SHP77 treated with DMSO at 0.1 percent for 48 hours (cell line): ENCODE measurements around the gene RBBP9.
A peak's percentile ranks its signal among the peaks of the same experiment; 100 is the strongest.
"Not testable (repeated sequence)": the region's sequence is repeated elsewhere in the genome, so short reads cannot be mapped to it uniquely, and the experiment has no call there.

Experiments
- DNase-seq: peaks from one replicate; lab custom pipeline; 2025; lab: John Stamatoyannopoulos, UW

The RBBP9 gene

DNA sequence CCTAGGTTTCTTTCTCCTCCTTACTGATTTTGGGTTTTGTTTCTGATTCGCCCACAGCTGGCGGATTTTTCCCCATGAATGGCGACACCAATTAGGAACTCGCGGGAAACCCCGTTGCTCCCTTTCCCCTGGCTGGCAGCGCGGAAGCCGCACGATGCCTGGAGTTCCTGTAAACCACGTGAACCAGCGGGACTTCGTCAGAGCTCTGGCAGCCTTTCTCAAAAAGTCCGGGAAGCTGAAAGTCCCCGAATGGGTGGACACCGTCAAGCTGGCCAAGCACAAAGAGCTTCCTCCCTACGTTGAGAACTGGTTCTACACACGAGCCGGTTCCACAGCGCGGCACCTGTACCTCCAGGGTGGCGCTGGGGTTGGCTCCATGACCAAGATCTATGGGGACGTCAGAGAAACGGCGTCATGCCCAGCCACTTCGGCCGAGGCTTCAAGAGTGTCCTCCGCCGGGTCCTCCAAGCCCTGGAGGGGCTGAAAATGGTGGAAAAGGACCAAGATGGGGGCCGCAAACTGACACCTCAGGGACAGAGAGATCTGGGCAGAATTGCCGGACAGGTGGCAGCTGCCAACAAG is 7.5 kb upstream of the RBBP9 start:
- no peak for DNase-seq

- not testable (repeated sequence) for DNase-seq
These were observed 4.6 kb upstream of the RBBP9 start for GRCh38 chr20:18501672-18502071.

GRCh38 chr20:18497603-18498002 is 578 bp upstream of the RBBP9 start:
- no peak for DNase-seq

GRCh38 chr20:18496042-18496441 is 983 bp downstream of the RBBP9 start:
- peak; percentile 25 for DNase-seq

DNA sequence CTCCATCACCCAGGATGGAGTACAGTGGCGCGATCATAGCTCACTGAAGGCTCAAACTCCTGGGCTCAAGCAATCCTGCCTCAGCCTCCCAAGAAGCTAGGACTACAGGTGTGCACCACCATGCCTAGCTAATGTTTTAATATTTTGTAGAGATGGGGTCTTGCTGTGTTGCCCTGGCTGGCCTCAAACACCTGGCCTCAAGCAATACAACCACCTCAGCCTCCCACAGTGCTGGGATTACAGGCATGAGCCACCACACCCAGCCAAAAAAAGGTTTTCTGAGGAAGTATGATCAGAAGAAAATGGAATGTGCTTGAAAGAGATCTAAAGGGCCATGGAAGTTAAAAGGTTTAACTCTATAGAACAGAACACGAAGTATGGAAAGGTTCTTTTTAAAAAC is 8.7 kb downstream of the RBBP9 start:
- DNase-seq, result no peak

- no peak for DNase-seq
These were observed 15.4 kb downstream of the RBBP9 start for GRCh38 chr20:18481596-18481995.

GRCh38 chr20:18477821-18478220 is 19.2 kb downstream of the RBBP9 start:
- no peak for DNase-seq

GRCh38 chr20:18477218-18477617 is 19.8 kb downstream of the RBBP9 start:
- DNase-seq, result no peak

- peak; percentile 96 for DNase-seq
These were observed 29.9 kb downstream of the RBBP9 start, which contains the start of the genes DZANK1 and POLR3F for GRCh38 chr20:18466894-18467730. DZANK1 (minus strand) TSS chr20:18467030; CDS start chr20:18465358, 1,672 bp downstream. POLR3F (plus strand) TSS chr20:18467390; CDS start chr20:18467507, 117 bp downstream.

- DNase-seq, result no peak
These were observed 30.5 kb downstream of the RBBP9 start for GRCh38 chr20:18466574-18466893.

DNA sequence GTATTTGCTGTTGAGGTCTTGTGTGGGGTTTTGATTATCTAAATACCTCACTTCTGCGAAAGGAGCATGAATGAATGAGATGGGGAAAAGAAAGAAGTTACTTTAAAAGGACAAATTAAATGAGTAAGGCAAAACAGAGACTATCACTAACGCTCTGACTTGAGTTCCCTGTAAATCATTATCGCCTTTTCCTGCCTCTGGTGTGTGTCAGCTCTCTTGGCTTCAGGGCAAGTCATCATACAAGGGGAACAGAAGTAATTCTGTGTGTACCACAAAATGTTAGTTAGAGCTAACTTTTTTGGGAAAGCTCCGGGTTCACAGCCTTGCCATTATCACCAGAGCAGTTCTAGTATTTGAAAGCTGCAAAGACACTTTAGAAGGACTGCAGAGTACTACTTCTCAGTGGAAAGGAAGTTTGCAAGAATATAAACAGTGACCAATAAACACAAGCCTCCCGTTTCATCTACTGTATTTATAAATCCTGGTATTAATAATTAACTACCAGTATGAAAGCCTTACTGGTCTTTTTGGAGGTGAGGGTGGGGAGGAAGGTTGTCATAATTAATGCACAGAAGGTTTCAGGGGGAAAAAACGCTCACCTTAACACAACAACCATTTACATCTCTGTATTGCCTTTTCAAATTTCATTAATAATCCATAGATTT is 31.4 kb downstream of the RBBP9 start:
- DNase-seq, result no peak

DNA sequence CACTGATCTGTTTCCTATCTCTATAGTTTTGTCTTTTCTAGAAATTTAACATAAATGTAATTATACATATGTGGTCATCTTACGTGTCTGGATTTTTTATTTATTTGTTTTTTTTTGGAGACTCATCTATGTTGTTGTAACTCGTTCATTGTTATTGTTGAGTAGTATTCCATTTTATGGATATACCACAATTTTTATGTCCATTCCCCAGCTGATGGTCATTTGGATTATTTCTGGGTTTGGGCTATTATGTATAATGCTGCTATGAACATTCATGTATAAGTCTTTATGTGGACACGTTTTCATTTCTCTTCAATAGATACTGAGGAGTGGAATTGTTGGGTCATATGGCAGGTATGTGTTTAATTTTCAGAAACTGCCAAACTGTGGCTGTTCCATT is 40.4 kb downstream of the RBBP9 start:
- no peak for DNase-seq

- DNase-seq, result no peak
These were observed 53.1 kb downstream of the RBBP9 start for GRCh38 chr20:18443886-18444285.

GRCh38 chr20:18440403-18440802 is 56.6 kb downstream of the RBBP9 start:
- no peak for DNase-seq

DNA sequence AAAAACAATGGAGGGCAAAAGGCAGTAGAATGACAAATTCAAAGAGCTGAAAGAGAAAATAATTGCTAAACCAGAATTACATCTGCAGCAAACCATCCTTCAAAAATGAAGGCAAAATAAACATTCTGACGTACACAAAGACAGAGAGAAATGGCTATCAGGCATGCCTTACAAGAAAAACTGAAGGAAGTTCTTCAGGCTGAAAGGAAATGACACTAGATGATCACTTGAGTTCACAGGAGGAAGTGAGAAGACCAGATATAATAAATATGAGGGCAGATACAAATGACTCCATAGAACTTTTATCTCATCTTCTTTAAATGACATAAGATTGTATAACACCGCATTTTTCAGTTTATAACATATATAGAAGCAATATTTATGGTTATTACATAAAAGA is 60.2 kb downstream of the RBBP9 start:
- DNase-seq, result no peak
